ENCODE results near the gene CTSZ. TPM values are rescaled to one million over a fixed set of nuclear protein-coding genes. Genes with fewer than 3 reads are reported as not detected.

Gene CTSZ
- total RNA-seq, 4 donors from 2014 or later = 61.9 to 246 (median 226) TPM

- Histone ChIP-seq H3K9me3 (no peaks in the 10 kb centered on the region), H3K27me3 (no peaks in the 10 kb centered on the region), H3K36me3 (no peaks in the 10 kb centered on the region), H3K4me3 (peak overlapping the region; percentile 63 to 89 (median 80)), H3K4me1 (peaks cover 28 to 47% (median 33%) of the 10 kb centered on the region in 4 donors), H3K27ac (peak overlapping the region; percentile 88 to 95 (median 91))
- 77% methylated on average over 24 of the region's 24 CpGs; no CpG with 5 or more reads in 1 of the 2 donors for WGBS, 2 donors (ENCODE audit: low coverage in 1 of 2)
- intact Hi-C loops (cut with DNase I; ENCODE audit: low total_unique reads) = no loop called here
- TF ChIP-seq CTCF (IDR thresholded peaks at IDR 0.05) (no peak), POLR2A (IDR thresholded peaks at IDR 0.05) (no peak), POLR2AphosphoS5 (IDR thresholded peaks at IDR 0.05) (no peak), EP300 (IDR thresholded peaks at IDR 0.05; ENCODE audit: low read depth) (no peak)
- DNase-seq = peak; percentile 72
- in situ Hi-C loops (cut with MboI; ENCODE audit: low pct_ligation_motif_present in 1 of 4, low pct_unique_long_range_greater_than_20kb in 1 of 4, low sequenced_read_pairs in 3 of 4) = no loop called here
Observed at GRCh38 chr20:59007665-59008511, 834 bp upstream of the CTSZ start.

- intact Hi-C loops (cut with DNase I; ENCODE audit: low total_unique reads) = no loop called here
- peak; percentile 56 for DNase-seq
Observed at GRCh38 chr20:59006167-59006863, 739 bp downstream of the CTSZ start.

GRCh38 chr20:59005523-59006166, 1.4 kb downstream of the CTSZ start:
- peaks cover 28 to 50% (median 33%) of the 10 kb centered on the region in 4 donors for H3K4me1 ChIP-seq
- in situ Hi-C loops (cut with MboI; ENCODE audit: low pct_ligation_motif_present in 1 of 4, low pct_unique_long_range_greater_than_20kb in 1 of 4, low sequenced_read_pairs in 3 of 4) = no loop called here

More at GRCh38 chr20:59006167-59006863, 739 bp downstream of the CTSZ start:
- WGBS, 2 donors (ENCODE audit: low coverage in 1 of 2) = 14% methylated on average over 27 of the region's 29 CpGs; no CpG with 5 or more reads in 1 of the 2 donors
- H3K27me3 ChIP-seq = no peaks in the 10 kb centered on the region
- H3K27ac ChIP-seq = peak overlapping the region; percentile 88 to 95 (median 91)
- in situ Hi-C loops (cut with MboI; ENCODE audit: low pct_ligation_motif_present in 1 of 4, low pct_unique_long_range_greater_than_20kb in 1 of 4, low sequenced_read_pairs in 3 of 4) = no loop called here
- peak; percentile 11 for TF ChIP-seq POLR2A (IDR thresholded peaks at IDR 0.05)
- TF ChIP-seq POLR2AphosphoS5 (IDR thresholded peaks at IDR 0.05) = peak in 1 of 3 donors; percentile 28
- no peak for TF ChIP-seq CTCF (IDR thresholded peaks at IDR 0.05)
- no peak for TF ChIP-seq EP300 (IDR thresholded peaks at IDR 0.05; ENCODE audit: low read depth)
- peak overlapping the region; percentile 63 to 89 (median 80) for H3K4me3 ChIP-seq
- H3K36me3 ChIP-seq = peaks cover 0 to 5% (median 0%) of the 10 kb centered on the region in 4 donors
- H3K9me3 ChIP-seq = no peaks in the 10 kb centered on the region
- H3K4me1 ChIP-seq = peaks cover 28 to 50% (median 33%) of the 10 kb centered on the region in 4 donors

More at GRCh38 chr20:59005523-59006166, 1.4 kb downstream of the CTSZ start:
- intact Hi-C loops (cut with DNase I; ENCODE audit: low total_unique reads) = no loop called here
- Histone ChIP-seq H3K27me3 (no peaks in the 10 kb centered on the region), H3K4me3 (peak overlapping the region; percentile 63 to 89 (median 80)), H3K9me3 (no peaks in the 10 kb centered on the region), H3K27ac (peak overlapping the region; percentile 88 to 95 (median 91)), H3K36me3 (peaks cover 0 to 7% (median 0%) of the 10 kb centered on the region in 4 donors)
- DNase-seq = no peak
- no peak for TF ChIP-seq EP300 (IDR thresholded peaks at IDR 0.05; ENCODE audit: low read depth)
- TF ChIP-seq CTCF (IDR thresholded peaks at IDR 0.05) = no peak
- TF ChIP-seq POLR2AphosphoS5 (IDR thresholded peaks at IDR 0.05) = no peak
- no peak for TF ChIP-seq POLR2A (IDR thresholded peaks at IDR 0.05)
- WGBS, 2 donors (ENCODE audit: low coverage in 1 of 2) = 66% methylated on average over 3 of the region's 3 CpGs; no CpG with 5 or more reads in 1 of the 2 donors

Data from transverse colon (tissue), 4 donors.